Measurements from ENCODE around the gene GSTO2.
"Not testable (repeated sequence)": the region's sequence is repeated elsewhere in the genome, so short reads cannot be mapped to it uniquely, and the experiment has no call there.

The GSTO2 gene

GRCh38 chr10:104268713-104269645 is at the start of gene GSTO2:
Gene GSTO2, plus strand, starts transcription at chr10:104269184. Its CDS starts 5,732 bp downstream, at chr10:104274916.
- DNase-seq = peak; percentile 97 to 98

GRCh38 chr10:104220522-104220921 is 48.5 kb upstream of the GSTO2 start:
- DNase-seq = no peak

GRCh38 chr10:104223304-104223703 is 45.7 kb upstream of the GSTO2 start:
- no peak for DNase-seq

GRCh38 chr10:104230490-104230889 is 38.5 kb upstream of the GSTO2 start:
- no peak for DNase-seq

GRCh38 chr10:104231784-104232612 is 37.0 kb upstream of the GSTO2 start, which contains the start of gene CFAP43:
Gene CFAP43, minus strand, starts transcription at chr10:104232364. Its CDS starts 118 bp downstream, at chr10:104232246.
- peak; percentile 99 for DNase-seq

GRCh38 chr10:104232613-104233102 is 36.3 kb upstream of the GSTO2 start:
- no peak for DNase-seq

GRCh38 chr10:104233817-104234216 is 35.2 kb upstream of the GSTO2 start:
- no peak for DNase-seq

- no peak for DNase-seq
These were observed 34.0 kb upstream of the GSTO2 start for GRCh38 chr10:104234934-104235333.

GRCh38 chr10:104235801-104236200 is 33.2 kb upstream of the GSTO2 start:
- DNase-seq = no peak

GRCh38 chr10:104240078-104240477 is 28.9 kb upstream of the GSTO2 start:
- no peak for DNase-seq

- no peak for DNase-seq
These were observed 26.4 kb upstream of the GSTO2 start for GRCh38 chr10:104242545-104242944.

- not testable (repeated sequence) for DNase-seq
These were observed 26.0 kb upstream of the GSTO2 start for GRCh38 chr10:104243009-104243408.

- DNase-seq = no peak
These were observed 25.5 kb upstream of the GSTO2 start for GRCh38 chr10:104243512-104243911.

- no peak for DNase-seq
These were observed 23.8 kb upstream of the GSTO2 start for GRCh38 chr10:104245066-104245632.

GRCh38 chr10:104246976-104247375 is 22.0 kb upstream of the GSTO2 start:
- no peak for DNase-seq

GRCh38 chr10:104247513-104248146 is 21.4 kb upstream of the GSTO2 start:
- DNase-seq = no peak

- DNase-seq = not testable (repeated sequence)
These were observed 20.1 kb upstream of the GSTO2 start for GRCh38 chr10:104248931-104249330.

GRCh38 chr10:104250371-104250770 is 18.6 kb upstream of the GSTO2 start:
- DNase-seq = no peak

- DNase-seq = no peak
These were observed 17.5 kb upstream of the GSTO2 start for GRCh38 chr10:104251443-104251842.

GRCh38 chr10:104252368-104252767 is 16.6 kb upstream of the GSTO2 start:
- DNase-seq = no peak

- DNase-seq = no peak
These were observed 15.9 kb upstream of the GSTO2 start for GRCh38 chr10:104253106-104253505.

- no peak for DNase-seq
These were observed 15.2 kb upstream of the GSTO2 start for GRCh38 chr10:104253606-104254410.
